Stimulated activated naive CD8-positive, alpha-beta T cell treated with anti-CD3 and anti-CD28 coated beads, Interleukin-15, Interleukin-2, amounts not matched to agents 100 ng/mL and 50 ng/mL, for 24 hours (primary cell): Measurements from ENCODE around the gene PRR12.

Source experiments
- H3K27ac Mint-ChIP-seq: one replicate; pipeline ENCODE4 v1.8.0; 2021; ENCODE audit warnings: mild to moderate bottlenecking, mixed read lengths
- H3K27me3 Mint-ChIP-seq: one replicate; pipeline ENCODE4 v1.8.0; 2021; ENCODE audit warnings: mixed read lengths
- H3K36me3 Mint-ChIP-seq: one replicate; pipeline ENCODE4 v1.8.0; 2021; ENCODE audit warnings: low read depth, mixed read lengths
- H3K4me1 Mint-ChIP-seq: one replicate; pipeline ENCODE4 v1.8.0; 2021; ENCODE audit warnings: low read depth, mixed read lengths
- H3K4me3 Mint-ChIP-seq: one replicate; pipeline ENCODE4 v1.8.0; 2021; ENCODE audit warnings: mild to moderate bottlenecking, mixed read lengths
- H3K9me3 Mint-ChIP-seq: one replicate; pipeline ENCODE4 v1.8.0; 2021; ENCODE audit warnings: mixed read lengths

PRR12 gene, protein sequence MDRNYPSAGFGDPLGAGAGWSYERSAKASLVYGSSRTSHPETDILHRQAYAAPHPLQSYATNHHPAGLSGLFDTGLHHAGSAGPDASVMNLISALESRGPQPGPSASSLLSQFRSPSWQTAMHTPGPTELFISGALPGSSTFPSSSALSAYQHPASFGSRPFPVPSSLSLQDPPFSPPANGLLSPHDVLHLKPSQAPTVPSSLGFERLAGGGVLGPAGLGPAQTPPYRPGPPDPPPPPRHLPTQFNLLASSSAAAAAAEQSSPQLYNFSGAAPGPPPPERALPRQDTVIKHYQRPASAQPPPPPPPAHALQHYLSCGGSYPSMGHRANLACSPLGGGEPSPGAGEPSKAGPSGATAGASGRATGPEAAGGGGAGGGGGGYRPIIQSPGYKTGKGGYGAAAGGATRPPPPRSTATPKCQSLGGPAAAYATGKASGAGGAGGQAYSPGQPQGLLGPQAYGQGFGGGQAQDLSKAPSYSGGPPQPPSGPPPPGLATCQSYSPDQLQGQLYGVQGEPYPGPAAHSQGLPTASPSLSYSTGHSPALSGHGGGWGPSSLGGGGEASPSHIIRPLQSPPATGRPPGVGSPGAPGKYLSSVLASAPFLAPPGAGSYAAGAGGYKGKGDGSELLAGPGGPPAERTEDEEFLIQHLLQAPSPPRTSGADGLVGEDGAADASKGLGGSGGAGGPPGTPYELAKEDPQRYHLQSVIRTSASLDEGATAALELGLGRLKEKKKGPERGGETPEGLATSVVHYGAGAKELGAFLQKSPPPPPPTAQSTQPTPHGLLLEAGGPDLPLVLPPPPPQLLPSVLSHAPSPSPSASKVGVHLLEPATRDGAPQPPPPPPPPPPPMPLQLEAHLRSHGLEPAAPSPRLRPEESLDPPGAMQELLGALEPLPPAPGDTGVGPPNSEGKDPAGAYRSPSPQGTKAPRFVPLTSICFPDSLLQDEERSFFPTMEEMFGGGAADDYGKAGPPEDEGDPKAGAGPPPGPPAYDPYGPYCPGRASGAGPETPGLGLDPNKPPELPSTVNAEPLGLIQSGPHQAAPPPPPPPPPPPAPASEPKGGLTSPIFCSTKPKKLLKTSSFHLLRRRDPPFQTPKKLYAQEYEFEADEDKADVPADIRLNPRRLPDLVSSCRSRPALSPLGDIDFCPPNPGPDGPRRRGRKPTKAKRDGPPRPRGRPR (N-terminal part only)

DNA sequence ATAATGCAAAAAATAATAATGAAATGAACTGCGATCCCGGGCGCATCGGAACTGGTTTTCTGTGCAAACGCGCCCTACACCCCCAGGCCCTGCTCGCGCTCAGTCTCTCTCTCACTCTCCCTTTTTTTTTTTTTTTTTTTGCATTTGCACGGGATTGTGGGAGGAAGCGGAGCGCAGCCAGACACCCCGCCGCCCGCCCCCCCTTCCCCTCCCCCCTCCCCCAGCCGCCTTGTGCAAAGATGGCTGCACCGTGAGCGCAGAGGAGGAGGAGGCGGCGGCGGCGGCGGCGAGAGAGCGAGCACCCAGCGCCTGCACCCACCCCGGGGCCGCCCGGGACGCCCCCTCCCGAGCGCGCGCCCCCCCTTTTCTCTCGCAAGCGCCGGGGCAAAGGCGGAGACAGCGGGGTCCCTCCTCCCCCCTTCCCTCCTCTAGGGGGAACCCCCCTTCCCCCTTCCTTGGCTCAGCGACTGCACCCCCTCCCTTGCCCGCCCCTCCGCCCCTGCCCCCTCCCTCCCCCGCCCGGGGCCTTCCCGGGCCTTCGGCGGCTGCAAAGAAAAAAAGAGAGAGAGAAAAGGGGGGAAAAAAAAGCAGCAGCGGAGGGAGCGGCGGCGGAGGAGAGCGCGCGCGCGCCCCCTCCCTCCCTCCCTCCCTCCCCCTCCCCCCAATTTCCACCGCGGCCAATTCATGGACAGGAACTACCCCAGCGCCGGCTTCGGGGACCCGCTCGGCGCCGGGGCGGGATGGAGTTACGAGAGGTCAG is at the start of gene PRR12:
Gene PRR12, plus strand, starts transcription at position 212 of the 760 bp plus-strand sequence. Its CDS starts 473 bp downstream, at position 685.
- H3K36me3 Mint-ChIP-seq = peaks cover 11% of the 10 kb centered on the region
- H3K27me3 Mint-ChIP-seq = no peaks in the 10 kb centered on the region
- H3K4me1 Mint-ChIP-seq = peaks cover 34% of the 10 kb centered on the region
- peak within 1 kb of the TSS; percentile 94 for H3K4me3 Mint-ChIP-seq
- H3K9me3 Mint-ChIP-seq = no peaks in the 10 kb centered on the region
- H3K27ac Mint-ChIP-seq = peak within 1 kb of the TSS; percentile 91

DNA sequence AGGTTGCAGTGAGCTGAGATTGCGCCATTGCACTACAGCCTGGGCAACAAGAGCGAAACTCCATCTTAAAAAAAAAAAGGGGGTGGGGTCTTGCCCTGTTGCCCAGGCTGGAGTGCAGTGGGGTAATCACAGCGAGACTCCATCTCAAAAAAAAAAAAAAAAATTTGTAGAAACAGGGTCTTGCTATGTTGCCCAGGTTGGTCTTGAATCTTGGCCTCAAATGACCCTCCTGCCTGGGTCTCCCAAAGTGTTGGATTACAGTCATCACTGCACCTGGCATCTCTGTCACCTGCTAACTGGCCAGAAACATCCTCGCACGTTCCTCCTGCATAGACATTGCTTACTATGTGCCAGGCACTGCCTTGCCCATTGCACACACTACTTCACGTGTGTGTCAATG is 49.1 kb upstream of the PRR12 start:
- H3K4me3 Mint-ChIP-seq = no peak overlapping the region
- H3K36me3 Mint-ChIP-seq = no peaks in the 10 kb centered on the region
- no peaks in the 10 kb centered on the region for H3K27me3 Mint-ChIP-seq
- H3K9me3 Mint-ChIP-seq = no peaks in the 10 kb centered on the region
- H3K27ac Mint-ChIP-seq = no peak overlapping the region
- peaks cover 9% of the 10 kb centered on the region for H3K4me1 Mint-ChIP-seq

DNA sequence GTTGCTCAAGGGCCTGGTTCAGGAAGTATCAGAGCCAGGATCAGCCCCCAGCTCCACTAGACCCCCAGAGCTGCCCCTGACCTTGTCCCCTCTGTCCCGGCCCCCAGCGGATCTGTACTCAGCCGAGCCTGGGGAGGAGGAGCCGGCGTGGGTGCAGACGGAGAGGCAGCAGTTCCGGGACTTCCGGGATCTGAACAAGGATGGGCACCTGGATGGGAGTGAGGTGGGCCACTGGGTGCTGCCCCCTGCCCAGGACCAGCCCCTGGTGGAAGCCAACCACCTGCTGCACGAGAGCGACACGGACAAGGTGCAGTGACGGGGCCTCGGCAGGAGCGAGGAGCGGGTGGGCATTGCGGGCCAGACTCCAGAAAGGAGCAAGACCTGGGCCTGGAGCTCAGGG is 48.5 kb upstream of the PRR12 start:
- H3K27me3 Mint-ChIP-seq = no peaks in the 10 kb centered on the region
- peaks cover 13% of the 10 kb centered on the region for H3K4me1 Mint-ChIP-seq
- no peaks in the 10 kb centered on the region for H3K9me3 Mint-ChIP-seq
- H3K36me3 Mint-ChIP-seq = no peaks in the 10 kb centered on the region
- no peak overlapping the region for H3K4me3 Mint-ChIP-seq
- no peak overlapping the region for H3K27ac Mint-ChIP-seq

DNA sequence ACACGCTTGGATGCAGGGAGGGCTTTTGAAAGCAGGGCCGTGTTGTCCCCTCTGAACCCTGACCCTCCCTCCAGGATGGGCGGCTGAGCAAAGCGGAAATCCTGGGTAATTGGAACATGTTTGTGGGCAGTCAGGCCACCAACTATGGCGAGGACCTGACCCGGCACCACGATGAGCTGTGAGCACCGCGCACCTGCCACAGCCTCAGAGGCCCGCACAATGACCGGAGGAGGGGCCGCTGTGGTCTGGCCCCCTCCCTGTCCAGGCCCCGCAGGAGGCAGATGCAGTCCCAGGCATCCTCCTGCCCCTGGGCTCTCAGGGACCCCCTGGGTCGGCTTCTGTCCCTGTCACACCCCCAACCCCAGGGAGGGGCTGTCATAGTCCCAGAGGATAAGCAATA is 48.0 kb upstream of the PRR12 start:
- no peak overlapping the region for H3K4me3 Mint-ChIP-seq
- no peaks in the 10 kb centered on the region for H3K9me3 Mint-ChIP-seq
- H3K27ac Mint-ChIP-seq = no peak overlapping the region
- no peaks in the 10 kb centered on the region for H3K36me3 Mint-ChIP-seq
- no peaks in the 10 kb centered on the region for H3K27me3 Mint-ChIP-seq
- H3K4me1 Mint-ChIP-seq = peaks cover 14% of the 10 kb centered on the region

DNA sequence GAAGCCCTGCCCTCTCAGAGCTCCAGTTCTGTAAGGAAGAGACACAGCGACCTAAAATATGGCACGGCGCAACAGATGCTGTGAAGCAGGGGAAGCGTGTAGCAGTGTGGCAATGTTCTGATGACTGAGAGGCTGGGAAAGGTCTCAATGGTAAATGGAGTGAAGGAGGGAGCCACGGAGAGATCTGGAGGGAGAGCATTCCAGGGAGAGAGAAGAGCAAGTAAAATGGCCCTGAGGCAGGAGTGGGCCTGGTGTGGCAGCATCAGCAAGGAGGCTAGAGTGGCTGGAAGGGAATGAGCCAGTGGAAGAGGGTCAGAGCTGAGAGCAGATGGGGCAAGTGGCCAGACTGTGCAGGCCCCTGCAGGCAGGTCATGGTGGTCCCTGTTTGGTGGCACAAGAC is 46.8 kb upstream of the PRR12 start:
- no peaks in the 10 kb centered on the region for H3K27me3 Mint-ChIP-seq
- no peaks in the 10 kb centered on the region for H3K36me3 Mint-ChIP-seq
- no peak overlapping the region for H3K4me3 Mint-ChIP-seq
- no peak overlapping the region for H3K27ac Mint-ChIP-seq
- no peaks in the 10 kb centered on the region for H3K9me3 Mint-ChIP-seq
- peaks cover 21% of the 10 kb centered on the region for H3K4me1 Mint-ChIP-seq

DNA sequence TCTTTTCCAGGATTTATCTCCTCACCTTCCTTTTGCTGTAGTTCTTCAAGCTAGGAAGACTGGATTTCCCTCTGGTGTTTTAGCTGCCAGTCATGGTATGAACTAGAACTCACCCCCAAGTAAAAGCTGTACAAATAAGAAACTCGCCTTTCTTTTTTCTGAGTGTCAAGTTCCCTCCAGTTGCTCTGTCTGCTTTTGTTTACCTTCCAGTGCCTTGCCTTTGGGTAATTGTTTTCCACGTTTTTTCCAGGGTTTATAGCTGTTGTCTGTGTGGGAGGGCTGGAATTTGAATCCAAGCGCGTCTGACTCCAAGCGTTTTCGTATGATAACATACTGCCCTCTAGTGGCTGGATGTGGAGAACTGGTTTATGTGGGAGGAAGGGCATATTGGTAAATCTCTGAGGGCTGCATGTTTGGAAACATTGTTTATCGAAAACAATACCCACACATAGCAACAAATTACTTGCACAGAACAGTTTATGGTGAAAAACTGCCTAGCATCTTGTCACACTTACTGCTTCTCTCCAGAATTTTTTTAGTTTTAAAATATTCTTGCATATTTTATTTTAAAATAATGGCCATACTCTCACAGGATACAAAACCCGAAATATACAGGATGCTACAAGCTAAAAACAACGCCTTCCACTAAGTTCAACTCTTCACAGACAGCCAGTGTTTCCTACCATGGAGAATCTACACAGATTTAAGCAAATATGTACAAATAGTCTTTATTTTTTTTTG is 44.0 kb upstream of the PRR12 start:
- no peaks in the 10 kb centered on the region for H3K36me3 Mint-ChIP-seq
- H3K27me3 Mint-ChIP-seq = no peaks in the 10 kb centered on the region
- peaks cover 34% of the 10 kb centered on the region for H3K4me1 Mint-ChIP-seq
- H3K9me3 Mint-ChIP-seq = no peaks in the 10 kb centered on the region
- H3K4me3 Mint-ChIP-seq = peak overlapping the region; percentile 44
- no peak overlapping the region for H3K27ac Mint-ChIP-seq

DNA sequence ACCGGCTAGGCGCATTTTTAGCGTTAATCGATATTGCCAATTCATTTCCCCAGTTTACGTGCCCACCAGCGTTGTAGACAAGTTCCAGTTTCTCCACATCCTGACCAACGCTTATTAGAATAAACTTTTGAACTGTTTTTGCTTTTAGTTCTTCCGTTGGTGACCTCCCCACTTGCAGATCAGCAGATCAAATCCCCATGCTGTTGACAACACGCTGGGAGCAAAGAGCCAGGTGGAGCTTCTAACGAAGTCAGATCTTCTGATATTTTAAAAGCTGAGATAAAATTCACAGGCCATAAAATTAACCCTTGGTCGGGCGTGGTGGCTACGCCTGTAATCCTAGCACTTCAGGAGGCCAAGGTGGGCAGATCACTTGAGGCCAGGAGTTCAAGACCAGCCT is 41.9 kb upstream of the PRR12 start:
- Mint-ChIP-seq H3K27ac (peak overlapping the region; percentile 74), H3K36me3 (no peaks in the 10 kb centered on the region), H3K27me3 (no peaks in the 10 kb centered on the region), H3K9me3 (no peaks in the 10 kb centered on the region), H3K4me1 (peaks cover 50% of the 10 kb centered on the region), H3K4me3 (no peak overlapping the region)

DNA sequence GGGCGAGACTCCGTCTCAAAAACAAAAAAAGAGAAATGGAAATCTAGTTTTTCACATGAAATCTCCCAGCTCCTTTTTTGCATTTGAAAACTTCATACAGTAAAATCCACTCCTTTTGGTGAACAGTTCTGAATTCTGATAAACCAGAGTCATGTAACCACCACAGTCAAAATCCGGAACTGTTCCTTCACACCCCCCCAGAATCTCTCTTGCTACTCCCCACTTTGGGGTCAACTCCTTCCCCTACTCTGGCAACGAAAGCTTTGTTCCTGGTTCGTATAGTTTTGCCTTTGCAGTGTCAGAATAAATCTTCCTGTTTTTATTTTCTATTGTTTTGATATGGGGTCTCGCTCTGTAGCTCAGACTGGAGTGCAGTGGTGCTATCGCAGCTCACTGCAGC is 39.5 kb upstream of the PRR12 start:
- peaks cover 9% of the 10 kb centered on the region for H3K36me3 Mint-ChIP-seq
- H3K4me1 Mint-ChIP-seq = peaks cover 62% of the 10 kb centered on the region
- H3K4me3 Mint-ChIP-seq = no peak overlapping the region
- H3K9me3 Mint-ChIP-seq = no peaks in the 10 kb centered on the region
- H3K27me3 Mint-ChIP-seq = no peaks in the 10 kb centered on the region
- H3K27ac Mint-ChIP-seq = peak overlapping the region; percentile 43

DNA sequence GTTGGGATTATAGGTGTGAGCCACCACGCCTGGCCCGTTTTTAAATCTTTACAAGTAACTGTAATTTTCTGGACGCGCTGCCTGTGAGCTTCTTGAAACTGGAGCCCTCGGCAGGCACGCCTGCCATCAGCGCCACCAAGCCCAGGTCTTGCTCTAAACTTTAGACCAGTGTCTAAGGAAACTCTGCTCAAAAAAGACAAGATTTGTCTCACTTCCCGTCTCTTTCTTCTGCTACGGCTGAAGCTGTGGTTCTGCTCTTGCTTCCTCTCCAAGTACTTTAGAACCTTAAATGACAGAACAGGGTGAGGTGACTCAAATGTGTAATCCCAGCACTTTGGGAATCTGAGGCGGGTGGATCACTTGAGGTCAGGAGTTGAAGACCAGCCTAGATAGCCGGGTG is 38.2 kb upstream of the PRR12 start:
- Mint-ChIP-seq H3K4me3 (peak overlapping the region; percentile 61), H3K36me3 (peaks cover 16% of the 10 kb centered on the region), H3K27me3 (no peaks in the 10 kb centered on the region), H3K27ac (peak overlapping the region; percentile 94), H3K9me3 (no peaks in the 10 kb centered on the region), H3K4me1 (peaks cover 62% of the 10 kb centered on the region)

DNA sequence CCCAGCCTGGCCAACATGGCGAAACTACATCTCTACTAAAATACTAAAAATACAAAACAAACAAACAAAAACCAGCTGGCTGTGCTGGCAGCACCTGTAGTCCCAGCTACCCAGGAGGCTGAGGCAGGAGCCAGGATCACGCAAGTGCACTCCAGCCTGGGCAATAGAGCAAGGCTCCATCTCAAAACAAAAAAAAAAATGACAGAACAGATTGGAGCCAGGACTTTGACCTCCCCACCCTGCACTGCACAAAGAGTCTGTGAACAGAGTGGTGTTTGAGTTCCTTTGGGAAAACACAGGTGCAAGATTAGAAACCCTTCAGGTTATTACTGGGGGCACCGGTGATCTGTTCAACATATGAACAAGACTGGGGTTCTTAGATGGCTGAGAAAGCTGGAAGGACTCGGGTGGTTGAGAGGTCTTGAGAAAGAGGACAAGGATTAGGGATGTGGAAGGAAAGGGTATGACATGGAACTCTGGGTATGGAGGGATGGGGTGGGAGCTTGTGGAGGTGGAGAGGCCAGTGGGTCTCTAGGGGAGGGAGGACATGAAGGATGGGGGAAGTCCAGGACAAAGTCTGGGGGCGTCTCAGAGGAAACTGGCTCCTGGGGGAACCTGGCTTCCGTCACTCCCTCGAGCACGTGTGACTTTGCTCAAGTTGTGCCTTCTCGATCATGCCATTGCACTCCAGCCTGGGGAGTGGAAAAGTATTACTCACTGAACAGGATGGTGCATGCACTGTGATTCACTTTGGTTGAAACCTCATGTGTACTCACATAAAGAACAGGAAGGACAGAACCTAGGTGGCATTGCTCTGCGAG is 37.3 kb upstream of the PRR12 start:
- Mint-ChIP-seq H3K4me1 (peaks cover 65% of the 10 kb centered on the region), H3K36me3 (peaks cover 22% of the 10 kb centered on the region), H3K27ac (peak overlapping the region; percentile 98), H3K27me3 (no peaks in the 10 kb centered on the region), H3K9me3 (no peaks in the 10 kb centered on the region), H3K4me3 (peak overlapping the region; percentile 51)

DNA sequence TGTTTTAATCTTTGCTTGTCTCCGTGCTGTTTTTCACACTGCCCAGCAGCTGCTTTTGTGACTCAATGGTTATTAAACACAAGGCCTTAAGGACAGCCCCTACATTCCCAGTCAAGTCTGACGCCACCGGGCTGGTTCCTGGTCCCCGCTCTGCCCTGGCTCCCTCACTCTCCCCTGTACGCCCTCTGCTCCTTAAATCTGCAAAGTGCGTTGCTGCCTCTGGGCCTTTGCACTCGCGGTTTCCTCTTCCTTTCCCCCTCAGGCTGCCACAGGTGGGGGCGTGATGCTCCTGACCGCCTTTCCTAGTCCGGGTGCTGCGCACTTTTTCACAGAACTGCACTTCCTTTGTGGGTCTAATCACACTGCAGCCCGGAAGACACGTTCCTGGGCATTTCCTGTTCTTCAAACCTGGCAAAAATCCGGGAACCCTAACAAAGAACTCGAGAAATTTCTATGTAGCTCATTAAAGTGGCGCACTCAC is 36.2 kb upstream of the PRR12 start:
- Mint-ChIP-seq H3K4me1 (peaks cover 65% of the 10 kb centered on the region), H3K27me3 (no peaks in the 10 kb centered on the region), H3K27ac (peak overlapping the region; percentile 98), H3K9me3 (no peaks in the 10 kb centered on the region), H3K4me3 (peak overlapping the region; percentile 46), H3K36me3 (peaks cover 33% of the 10 kb centered on the region)

DNA sequence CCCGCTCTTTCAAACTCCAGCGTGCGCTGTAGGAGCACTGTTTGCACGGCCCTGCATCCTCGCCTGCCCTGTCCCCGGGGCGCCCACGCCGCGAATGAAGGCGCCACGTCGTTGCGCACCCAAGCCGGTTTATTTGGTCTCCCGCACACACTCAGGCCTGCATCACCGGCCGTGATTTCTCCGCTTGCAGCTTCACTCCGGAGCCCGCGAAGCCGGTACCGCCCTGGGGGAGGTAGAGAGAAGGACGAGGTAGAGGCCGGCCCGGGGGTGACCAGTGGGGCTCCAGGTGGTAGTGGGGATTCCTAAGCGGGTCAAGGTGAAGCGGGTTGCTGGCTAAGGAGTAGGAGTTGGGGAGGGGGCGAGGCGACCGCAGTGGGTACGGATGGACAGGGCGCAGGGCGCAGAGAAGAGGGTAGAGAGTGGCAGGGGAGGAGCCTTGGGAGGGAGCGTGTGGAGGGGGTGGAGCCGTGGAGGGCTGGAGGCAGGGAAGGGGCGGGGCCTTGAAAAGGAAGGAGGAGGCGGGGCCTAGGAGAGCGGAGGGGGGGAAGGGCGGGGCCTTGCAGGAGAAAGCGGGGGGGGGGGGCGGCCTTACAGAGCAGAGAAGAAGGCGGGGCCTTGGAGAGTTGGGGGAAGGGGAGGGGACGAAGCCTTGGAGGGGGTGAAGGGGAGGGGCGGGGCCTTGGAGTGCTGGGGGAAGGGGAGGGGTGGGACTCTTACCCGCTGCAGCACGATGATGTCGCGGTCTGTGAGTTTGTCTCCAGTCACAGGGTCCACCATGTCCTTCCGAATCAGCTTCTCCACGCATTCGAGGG is 35.2 kb upstream of the PRR12 start:
- Mint-ChIP-seq H3K4me1 (peaks cover 76% of the 10 kb centered on the region), H3K4me3 (peak overlapping the region; percentile 55), H3K27ac (peak overlapping the region; percentile 98), H3K36me3 (peaks cover 38% of the 10 kb centered on the region), H3K27me3 (no peaks in the 10 kb centered on the region), H3K9me3 (no peaks in the 10 kb centered on the region)
